ENCODE results near the gene DNAAF2. TPM values are rescaled to one million over a fixed set of nuclear protein-coding genes. Genes with fewer than 3 reads are reported as not detected.

The DNAAF2 gene
- total and polyA plus RNA-seq, 2 of the 13 experiments (the other 11 are each of a cell fraction or from before 2014, with no cell fraction given) = 6.1 to 13.6 TPM

DNA sequence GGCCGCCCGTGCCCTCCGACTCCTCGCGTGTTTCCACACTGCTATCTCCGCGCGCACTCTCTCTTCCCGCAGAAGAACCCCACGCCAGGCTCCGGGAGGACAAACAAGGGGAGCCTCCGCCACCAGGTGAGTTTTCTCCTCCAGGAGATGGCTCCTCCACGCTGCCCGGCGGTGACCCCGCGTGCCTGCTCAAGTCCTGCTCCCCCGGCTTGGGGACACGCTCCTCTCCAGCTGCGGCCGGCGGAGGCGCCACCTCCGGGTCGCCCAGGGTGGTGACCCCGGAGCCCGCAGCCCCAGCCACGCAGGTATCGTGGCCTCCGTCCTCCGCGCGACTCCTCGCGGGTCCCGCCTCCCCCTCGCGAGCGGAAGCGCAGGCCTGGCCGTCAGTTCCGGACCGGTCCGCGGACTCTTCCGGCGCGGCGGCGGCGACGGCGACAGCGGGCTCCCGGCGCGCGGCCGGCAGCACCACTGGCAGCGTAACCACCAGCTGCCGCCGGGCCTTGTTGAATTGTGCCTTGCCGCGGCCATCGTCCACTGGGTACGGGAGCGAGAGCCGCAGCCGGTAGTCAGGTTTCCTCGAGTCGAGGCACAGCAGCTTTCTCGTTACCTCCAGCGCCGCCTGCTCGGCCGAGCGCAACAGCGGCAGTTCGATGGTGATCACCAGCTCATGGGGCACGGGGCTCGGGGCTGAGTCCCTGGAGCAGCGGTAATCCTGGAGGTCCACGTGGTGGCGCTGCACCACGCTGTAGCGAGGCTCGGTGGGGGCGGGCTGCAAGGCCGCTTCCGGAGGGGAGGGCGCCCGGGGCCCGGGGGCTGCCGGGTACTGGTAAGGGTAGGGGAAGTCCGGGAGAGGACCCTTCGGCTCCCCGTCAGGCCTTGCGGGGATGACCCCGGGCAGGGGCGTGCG lies 1.2 kb downstream of the DNAAF2 start (continued):
- TF ChIP-seq ZSCAN29 (CRISPR knock-in tag; conservative IDR thresholded peaks at IDR 0.05) = no peak
- no peak for TF ChIP-seq ZNF652 (CRISPR knock-in tag; IDR thresholded peaks at IDR 0.05; ENCODE audit: borderline replicate concordance, low read depth)
- TF ChIP-seq, protein P1, sequence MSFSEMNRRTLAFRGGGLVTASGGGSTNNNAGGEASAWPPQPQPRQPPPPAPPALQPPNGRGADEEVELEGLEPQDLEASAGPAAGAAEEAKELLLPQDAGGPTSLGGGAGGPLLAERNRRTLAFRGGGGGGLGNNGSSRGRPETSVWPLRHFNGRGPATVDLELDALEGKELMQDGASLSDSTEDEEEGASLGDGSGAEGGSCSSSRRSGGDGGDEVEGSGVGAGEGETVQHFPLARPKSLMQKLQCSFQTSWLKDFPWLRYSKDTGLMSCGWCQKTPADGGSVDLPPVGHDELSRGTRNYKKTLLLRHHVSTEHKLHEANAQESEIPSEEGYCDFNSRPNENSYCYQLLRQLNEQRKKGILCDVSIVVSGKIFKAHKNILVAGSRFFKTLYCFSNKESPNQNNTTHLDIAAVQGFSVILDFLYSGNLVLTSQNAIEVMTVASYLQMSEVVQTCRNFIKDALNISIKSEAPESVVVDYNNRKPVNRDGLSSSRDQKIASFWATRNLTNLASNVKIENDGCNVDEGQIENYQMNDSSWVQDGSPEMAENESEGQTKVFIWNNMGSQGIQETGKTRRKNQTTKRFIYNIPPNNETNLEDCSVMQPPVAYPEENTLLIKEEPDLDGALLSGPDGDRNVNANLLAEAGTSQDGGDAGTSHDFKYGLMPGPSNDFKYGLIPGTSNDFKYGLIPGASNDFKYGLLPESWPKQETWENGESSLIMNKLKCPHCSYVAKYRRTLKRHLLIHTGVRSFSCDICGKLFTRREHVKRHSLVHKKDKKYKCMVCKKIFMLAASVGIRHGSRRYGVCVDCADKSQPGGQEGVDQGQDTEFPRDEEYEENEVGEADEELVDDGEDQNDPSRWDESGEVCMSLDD (CRISPR knock-in tag; IDR thresholded peaks at IDR 0.05; ENCODE audit: borderline replicate concordance) = no peak
- TF ChIP-seq MTF1 (CRISPR knock-in tag; IDR thresholded peaks at IDR 0.05) = 0 out of 2 replicates have a peak, but pooled peaks have one; percentile 50
- TF ChIP-seq ZNF768 (CRISPR knock-in tag; IDR thresholded peaks at IDR 0.05) = no peak; the same call in none of the 2 replicates
- peak; percentile 55; the same call in 1 of the 2 replicates for TF ChIP-seq DNMT3B (CRISPR knock-in tag; conservative IDR thresholded peaks at IDR 0.05)
- TF ChIP-seq, protein P2, sequence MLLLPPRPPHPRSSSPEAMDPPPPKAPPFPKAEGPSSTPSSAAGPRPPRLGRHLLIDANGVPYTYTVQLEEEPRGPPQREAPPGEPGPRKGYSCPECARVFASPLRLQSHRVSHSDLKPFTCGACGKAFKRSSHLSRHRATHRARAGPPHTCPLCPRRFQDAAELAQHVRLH (CRISPR knock-in tag; IDR thresholded peaks at IDR 0.05; ENCODE audit: borderline replicate concordance, low read depth) = peak; percentile 77; the same call in 1 of the 2 replicates
- TF ChIP-seq ETV5 (CRISPR knock-in tag; IDR thresholded peaks at IDR 0.05; ENCODE audit: borderline replicate concordance) = peak; percentile 98
- TF ChIP-seq MED8 (CRISPR knock-in tag; IDR thresholded peaks at IDR 0.05; ENCODE audit: insufficient replicate concordance) = peak; percentile 84
- TF ChIP-seq ZNF367 (CRISPR knock-in tag; IDR thresholded peaks at IDR 0.05; ENCODE audit: borderline replicate concordance) = no peak
- TF ChIP-seq ZNF264 (CRISPR knock-in tag; IDR thresholded peaks at IDR 0.05) = 0 out of 2 replicates have a peak, but pooled peaks have one; percentile 18
- TF ChIP-seq, protein P3, sequence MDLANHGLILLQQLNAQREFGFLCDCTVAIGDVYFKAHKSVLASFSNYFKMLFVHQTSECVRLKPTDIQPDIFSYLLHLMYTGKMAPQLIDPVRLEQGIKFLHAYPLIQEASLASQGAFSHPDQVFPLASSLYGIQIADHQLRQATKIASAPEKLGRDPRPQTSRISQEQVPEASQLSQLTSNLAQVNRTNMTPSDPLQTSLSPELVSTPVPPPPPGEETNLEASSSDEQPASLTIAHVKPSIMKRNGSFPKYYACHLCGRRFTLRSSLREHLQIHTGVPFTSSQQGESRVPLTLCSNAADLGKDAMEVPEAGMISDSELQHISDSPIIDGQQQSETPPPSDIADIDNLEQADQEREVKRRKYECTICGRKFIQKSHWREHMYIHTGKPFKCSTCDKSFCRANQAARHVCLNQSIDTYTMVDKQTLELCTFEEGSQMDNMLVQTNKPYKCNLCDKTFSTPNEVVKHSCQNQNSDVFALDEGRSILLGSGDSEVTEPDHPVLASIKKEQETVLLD (CRISPR knock-in tag; IDR thresholded peaks at IDR 0.05; ENCODE audit: low read depth) = peak; percentile 80; the same call in 1 of the 2 replicates
- TF ChIP-seq TEAD2 (CRISPR knock-in tag; IDR thresholded peaks at IDR 0.05) = no peak
- TF ChIP-seq TGIF2 (CRISPR knock-in tag; IDR thresholded peaks at IDR 0.05) = peak; percentile 81
- TF ChIP-seq GATAD1 (CRISPR knock-in tag; IDR thresholded peaks at IDR 0.05) = peak; percentile 90
- no peak for TF ChIP-seq MBNL3 (CRISPR knock-in tag; conservative IDR thresholded peaks at IDR 0.05)
- no peak for TF ChIP-seq NCOA5 (CRISPR knock-in tag; IDR thresholded peaks at IDR 0.05)
- peak; percentile 82; the same call in 1 of the 2 replicates for TF ChIP-seq DNMT1 (CRISPR knock-in tag; IDR thresholded peaks at IDR 0.05)
- peak; percentile 27; the same call in 1 of the 2 replicates for TF ChIP-seq ZNF782 (CRISPR knock-in tag; IDR thresholded peaks at IDR 0.05; ENCODE audit: borderline replicate concordance)
- TF ChIP-seq ZNF260 (CRISPR knock-in tag; IDR thresholded peaks at IDR 0.05; ENCODE audit: borderline replicate concordance, low read depth) = no peak
- peak; percentile 74 to 83 for TF ChIP-seq POLR2A (IDR thresholded peaks at IDR 0.05; ENCODE audit: insufficient read depth in 1 of 2, low read depth in 2 of 2, low read length in 2 of 2)
- TF ChIP-seq, protein P4, sequence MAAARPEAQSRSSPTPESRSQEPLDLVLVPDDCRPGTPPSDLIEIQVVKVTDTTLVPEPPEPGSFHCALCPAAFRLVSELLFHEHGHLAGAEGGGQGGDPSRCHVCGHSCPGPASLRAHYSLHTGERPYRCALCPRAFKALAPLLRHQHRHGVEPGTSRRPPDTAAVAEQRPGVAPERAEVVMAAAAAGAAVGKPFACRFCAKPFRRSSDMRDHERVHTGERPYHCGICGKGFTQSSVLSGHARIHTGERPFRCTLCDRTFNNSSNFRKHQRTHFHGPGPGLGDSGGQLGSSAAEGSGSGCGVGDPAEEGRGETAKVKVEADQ (CRISPR knock-in tag; IDR thresholded peaks at IDR 0.05; ENCODE audit: borderline replicate concordance) = peak; percentile 73; the same call in 1 of the 2 replicates
- TF ChIP-seq RARG (CRISPR knock-in tag; IDR thresholded peaks at IDR 0.05; ENCODE audit: low read depth) = no peak
- TF ChIP-seq KDM5B (CRISPR knock-in tag; IDR thresholded peaks at IDR 0.05; ENCODE audit: borderline replicate concordance) = peak; percentile 59; the same call in 1 of the 2 replicates
- TF ChIP-seq, protein P5, sequence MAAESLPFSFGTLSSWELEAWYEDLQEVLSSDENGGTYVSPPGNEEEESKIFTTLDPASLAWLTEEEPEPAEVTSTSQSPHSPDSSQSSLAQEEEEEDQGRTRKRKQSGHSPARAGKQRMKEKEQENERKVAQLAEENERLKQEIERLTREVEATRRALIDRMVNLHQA (CRISPR knock-in tag; IDR thresholded peaks at IDR 0.05) = no peak
